Endothelial cell of umbilical vein (primary cell): ENCODE results near the gene STOML3. TPM values are rescaled to one million over a fixed set of nuclear protein-coding genes. Genes with fewer than 3 reads are reported as not detected.

ENCODE experiments used
- BruUV-seq: library from RNA; stranded (reverse); fragments of 400-500 nt; replicated peaks from 2 replicates; lab custom pipeline; 2021; lab: Mats Ljungman, UMichigan
- CTCF ChIA-PET: fragments of 300-600, 350-600 bp; sonication (Branson Sonifier 250); formaldehyde crosslinking; loops from one replicate; lab custom pipeline; 2021; ENCODE audit warnings: antibody characterized with exemption, inconsistent platforms; lab: Charles Lee
- POLR2A ChIA-PET: fragments of 300-600, 350-600 bp; sonication (Branson Sonifier 250); formaldehyde crosslinking; loops from one replicate; lab custom pipeline; 2021; ENCODE audit warnings: antibody characterized with exemption, inconsistent platforms; lab: Charles Lee
- DNase-seq: peaks from one replicate; pipeline ENCODE4 v3.0.0-alpha.2; 2011; ENCODE audit warnings: low read depth, low spot score
- FAIRE-seq: peaks from 2 replicates; lab custom pipeline; 2011; peaks lifted over from hg19 to GRCh38; lab: Jason Lieb, UNC
- H2AFZ ChIP-seq: 2 replicates; pipeline ENCODE4 v1.6.0; 2012; ENCODE audit warnings: low read depth, low read length, control low read depth, inconsistent platforms
- H3K27ac ChIP-seq: 2 replicates; pipeline ENCODE4 v1.5.1; 2011; ENCODE audit warnings: low read depth, mild to moderate bottlenecking, control low read depth, low read length, moderate library complexity; ENCODE audit not compliant: insufficient read depth
- H3K27me3 ChIP-seq, 2 experiments: 2 replicates each; pipeline versions ENCODE4 v1.6.0 to v1.6.1; 2011; ENCODE audit warnings: low read length in 2 of 2, mixed read lengths in 1 of 2; ENCODE audit not compliant: control insufficient read depth in 2 of 2, insufficient read depth in 2 of 2
- H3K36me3 ChIP-seq, 2 experiments: 2 replicates in 1 of 2; 3 replicates in 1 of 2; pipeline ENCODE4 v1.5.1; 2011; ENCODE audit warnings: low read length in 2 of 2, mild to moderate bottlenecking in 1 of 2, moderate library complexity in 1 of 2; ENCODE audit not compliant: control insufficient read depth in 2 of 2, insufficient read depth in 2 of 2; ENCODE audit errors: extremely low read depth in 1 of 2
- H3K4me1 ChIP-seq: 3 replicates; pipeline ENCODE4 v1.5.1; 2011; ENCODE audit warnings: mild to moderate bottlenecking, low read length; ENCODE audit not compliant: control insufficient read depth, insufficient read depth; ENCODE audit errors: extremely low read depth
- H3K4me2 ChIP-seq: 2 replicates; pipeline ENCODE4 v1.6.1; 2011; ENCODE audit warnings: low read length, control low read depth, mixed read lengths; ENCODE audit not compliant: insufficient read depth
- H3K4me3 ChIP-seq, 3 experiments: fragments of 200-600 bp in 1 of 3; sonication (generic), shearing (Covaris generic) in 1 of 3; replicated peaks in 1 of 3; 2 replicates each; pipeline ENCODE4 v1.5.1; 2011 to 2016; ENCODE audit warnings: control low read depth in 3 of 3, low read length in 3 of 3, mild to moderate bottlenecking in 2 of 3, inconsistent platforms in 1 of 3, low read depth in 1 of 3, moderate library complexity in 1 of 3; ENCODE audit not compliant: insufficient read depth in 1 of 3
- H3K79me2 ChIP-seq: 2 replicates; pipeline ENCODE4 v1.6.0; 2012; ENCODE audit warnings: low read length, inconsistent platforms; ENCODE audit not compliant: control insufficient read depth, insufficient read depth
- H3K9ac ChIP-seq: replicated peaks from 2 replicates; pipeline ENCODE3; 2011; ENCODE audit warnings: low read length, control low read depth; ENCODE audit not compliant: insufficient read depth; ENCODE audit errors: extremely low read depth
- H3K9me1 ChIP-seq: replicated peaks from 3 replicates; pipeline ENCODE4 v1.6.0; 2011; ENCODE audit warnings: mild to moderate bottlenecking, low read length; ENCODE audit not compliant: control insufficient read depth, insufficient read depth; ENCODE audit errors: extremely low read depth
- H3K9me3 ChIP-seq: replicated peaks from 2 replicates; pipeline ENCODE4 v1.5.1; 2012; ENCODE audit warnings: low read length, inconsistent platforms; ENCODE audit not compliant: control insufficient read depth, insufficient read depth
- H4K20me1 ChIP-seq: replicated peaks from 2 replicates; pipeline ENCODE3; 2011; ENCODE audit warnings: mild to moderate bottlenecking, low read length; ENCODE audit not compliant: control insufficient read depth, insufficient read depth; ENCODE audit errors: extremely low read depth
- CTCF ChIP-seq, 2 donors: IDR thresholded peaks; 1 replicate in 1 of 2; 2 replicates in 1 of 2; pipeline ENCODE4 v1.5.1; 2011; ENCODE audit warnings: low read length in 2 of 2, mild to moderate bottlenecking in 2 of 2, moderate library complexity in 2 of 2, control low read depth in 1 of 2, inconsistent platforms in 1 of 2, low read depth in 1 of 2; ENCODE audit not compliant: insufficient read depth in 1 of 2; ENCODE audit errors: extremely low read depth in 1 of 2
- EZH2 ChIP-seq: IDR thresholded peaks from 2 replicates; pipeline ENCODE4 v1.6.1; 2012; ENCODE audit warnings: borderline replicate concordance, low read depth, mild to moderate bottlenecking, moderate library complexity, low read length, inconsistent platforms; ENCODE audit not compliant: severe bottlenecking
- FOS ChIP-seq: IDR thresholded peaks from 2 replicates; pipeline ENCODE4 v1.6.1; 2011; ENCODE audit warnings: mild to moderate bottlenecking, low read length, moderate library complexity, borderline replicate concordance; ENCODE audit not compliant: insufficient read depth
- GATA2 ChIP-seq: IDR thresholded peaks from 2 replicates; pipeline ENCODE4 v1.7.0; 2011; ENCODE audit warnings: low read depth, mild to moderate bottlenecking, moderate library complexity, mixed read lengths, low read length; ENCODE audit not compliant: insufficient read length, insufficient read depth
- JUN ChIP-seq: IDR thresholded peaks from 2 replicates; pipeline ENCODE4 v1.6.1; 2011; ENCODE audit warnings: borderline replicate concordance, low read depth; ENCODE audit not compliant: insufficient read length, insufficient read depth
- MAX ChIP-seq: IDR thresholded peaks from 2 replicates; pipeline ENCODE4 v1.6.1; 2011; ENCODE audit not compliant: insufficient read depth, insufficient read length
- MYC ChIP-seq: IDR thresholded peaks from one replicate; pipeline ENCODE4 v1.6.1; 2011; ENCODE audit warnings: mild to moderate bottlenecking, low read depth, low read length
- POLR2A ChIP-seq: IDR thresholded peaks from 2 replicates; pipeline ENCODE4 v1.6.1; 2012; ENCODE audit warnings: low read depth, mild to moderate bottlenecking, control low read depth, low read length
- POLR2AphosphoS5 ChIP-seq: IDR thresholded peaks from 2 replicates; pipeline ENCODE4 v1.6.1; 2012; ENCODE audit warnings: low read depth, mild to moderate bottlenecking, control low read depth, low read length, moderate library complexity; ENCODE audit not compliant: insufficient read depth
- dilution Hi-C: fragments of 300-500 bp; cut with MboI; formaldehyde crosslinking; loops from one replicate; pipeline ENCODE4 v1.15.0; 2019; ENCODE audit warnings: low sequenced_read_pairs; ENCODE audit not compliant: extremely low pct_ligation_motif_present
- intact Hi-C: fragments of 100-400 bp; cut with micrococcal nuclease; formaldehyde crosslinking; loops from one replicate; pipeline ENCODE4 v1.10.0; 2022
- polyA plus RNA-seq, 4 experiments: library from polyadenylated mRNA; depleted of rRNA in 3 of 4; stranded (reverse) in 3 of 4; unstranded in 1 of 4; fragments of >200 nt; gene quantifications; 2 replicates each; pipeline versions ENCODE4 v1.2.1 to v1.2.3, GENCODE V29; 2011 to 2012; ENCODE audit warnings: missing spikeins in 1 of 4
- total RNA-seq: library from RNA; stranded (reverse); gene quantifications from 2 replicates; pipeline ENCODE4 v1.2.3, GENCODE V29; 2021

STOML3 gene
- total and polyA plus RNA-seq, 2 donors (not counting 3 experiments of a cell fraction or from before 2014, with no cell fraction given): not detected

GRCh38 chr13:39016087-39016486 is 25.5 kb upstream of the STOML3 start:
- Histone ChIP-seq H3K4me2 (no peak overlapping the region), H4K20me1 (no peaks in the 10 kb centered on the region), H3K27me3 (no peaks in the 10 kb centered on the region), H3K36me3 (peaks cover 24 to 43% of the 10 kb centered on the region in 2 experiments), H3K9me3 (no peaks in the 10 kb centered on the region), H3K27ac (no peak overlapping the region), H3K9me1 (no peaks in the 10 kb centered on the region), H2AFZ (no peak overlapping the region), H3K4me3 (no peak overlapping the region), H3K4me1 (no peaks in the 10 kb centered on the region), H3K79me2 (no peaks in the 10 kb centered on the region), H3K9ac (no peak overlapping the region)
- intact Hi-C loops (loop anchor here (2.0 kb wide), 1 partner anchor 101 kb away; no protein-coding TSS in a partner anchor), dilution Hi-C loops (no loop called here)
- DNase-seq (no peak), FAIRE-seq (no peak)
- no TSS peak for BruUV-seq
- CTCF ChIA-PET: interaction anchor here (0.9 to 1.4 kb wide), 2 partner anchors 12 to 32 kb away, joined by 3 to 7 read pairs; no protein-coding TSS in a partner anchor
- POLR2A ChIA-PET: interaction anchor here (0.6 kb wide), 1 partner anchor 88 kb away, joined by 3 read pairs; no protein-coding TSS in a partner anchor
- TF ChIP-seq FOS: no peak
- TF ChIP-seq POLR2A: no peak
- TF ChIP-seq GATA2: no peak
- TF ChIP-seq CTCF (IDR thresholded peaks at IDR 0.05; ENCODE audit: extremely low read depth in 1 of 2, insufficient read depth in 1 of 2, low read depth in 1 of 2, low read length in 2 of 2): no peak
- no peak for TF ChIP-seq JUN
- TF ChIP-seq MYC: no peak
- TF ChIP-seq EZH2: no peak
- no peak for TF ChIP-seq MAX
- TF ChIP-seq POLR2AphosphoS5: no peak
